HepG2 (cell line): Measurements from ENCODE around the gene DNAJA1. TPM values are rescaled to one million over a fixed set of nuclear protein-coding genes. Genes with fewer than 3 reads are reported as not detected.

Source experiments
- ATF7 ChIP-seq, 2 experiments: fragments of 450-650 bp in 1 of 2; sonication (generic) in 1 of 2; formaldehyde crosslinking in 1 of 2; IDR thresholded peaks; 2 replicates each; pipeline versions ENCODE4 v1.4.0 to v1.6.1; 2016 to 2020; ENCODE audit warnings: antibody characterized with exemption in 1 of 2, mild to moderate bottlenecking in 1 of 2, missing genetic modification reagents in 1 of 2
- CBX5 ChIP-seq: sonication (generic); formaldehyde crosslinking; IDR thresholded peaks from 2 replicates; pipeline ENCODE4 v1.4.0; 2020; ENCODE audit warnings: missing genetic modification reagents, borderline replicate concordance
- CENPT ChIP-seq: sonication (generic); formaldehyde crosslinking; IDR thresholded peaks from 2 replicates; pipeline ENCODE4 v1.8.0; 2022; ENCODE audit warnings: low read depth, mild to moderate bottlenecking, moderate library complexity, missing genetic modification reagents
- HNF1B ChIP-seq: sonication (generic); formaldehyde crosslinking; IDR thresholded peaks from 2 replicates; pipeline ENCODE4 v1.5.1; 2020; ENCODE audit warnings: mild to moderate bottlenecking, moderate library complexity, missing genetic modification reagents
- JUN ChIP-seq: sonication (generic); formaldehyde crosslinking; IDR thresholded peaks from 2 replicates; pipeline ENCODE4 v1.4.0; 2020; ENCODE audit warnings: mild to moderate bottlenecking, missing genetic modification reagents
- JUNB ChIP-seq: sonication (generic); formaldehyde crosslinking; IDR thresholded peaks from 2 replicates; pipeline ENCODE4 v1.8.0; 2022; ENCODE audit warnings: missing genetic modification reagents, mild to moderate bottlenecking, borderline replicate concordance
- MATR3 ChIP-seq: sonication (generic); formaldehyde crosslinking; IDR thresholded peaks from 2 replicates; pipeline ENCODE4 v1.4.0; 2020; ENCODE audit warnings: missing genetic modification reagents
- NFAT5 ChIP-seq: sonication (generic); formaldehyde crosslinking; IDR thresholded peaks from 2 replicates; pipeline ENCODE4 v1.4.0; 2020; ENCODE audit warnings: missing genetic modification reagents
- PITX1 ChIP-seq: sonication (generic); formaldehyde crosslinking; IDR thresholded peaks from 2 replicates; pipeline ENCODE4 v1.5.1; 2020; ENCODE audit warnings: mild to moderate bottlenecking, missing genetic modification reagents
- ZNF232 ChIP-seq: sonication (generic); formaldehyde crosslinking; IDR thresholded peaks from 2 replicates; pipeline ENCODE4 v1.4.0; 2020; ENCODE audit warnings: missing genetic modification reagents, borderline replicate concordance
- ZNF24 ChIP-seq: fragments of 450-650 bp; IDR thresholded peaks from 2 replicates; pipeline ENCODE4 v1.6.1; 2017; ENCODE audit warnings: antibody characterized with exemption, mild to moderate bottlenecking
- ZNF256 ChIP-seq: sonication (generic); formaldehyde crosslinking; conservative IDR thresholded peaks from 2 replicates; pipeline ENCODE4 v1.4.0; 2020; ENCODE audit warnings: missing genetic modification reagents
- polyA plus RNA-seq, 8 experiments: library from polyadenylated mRNA; depleted of rRNA in 3 of 8; stranded (reverse) in 7 of 8; unstranded in 1 of 8; fragments of >200 nt; fragmentation: Illumina TruSeq in 4 of 8; extraction: Trizol in 4 of 8; gene quantifications; 2 replicates each; pipeline versions ENCODE4 v1.2.1 to v1.2.3, GENCODE V29; 2011 to 2016; ENCODE audit warnings: low read depth in 4 of 8, missing spikeins in 1 of 8, mixed read lengths in 1 of 8; ENCODE audit not compliant: insufficient read depth in 1 of 8
- total RNA-seq, 5 experiments: library from RNA; depleted of rRNA; stranded (reverse); fragments of >200 nt; fragmentation: Illumina TruSeq; extraction: Trizol; gene quantifications; 2 replicates each; pipeline ENCODE4 v1.2.3, GENCODE V29; 2016; ENCODE audit warnings: low read depth in 1 of 5
- TF ChIP-seq, protein P1 (sequence below): sonication (generic); formaldehyde crosslinking; IDR thresholded peaks from 2 replicates; pipeline ENCODE4 v1.5.0; 2020; ENCODE audit warnings: mild to moderate bottlenecking, missing genetic modification reagents, borderline replicate concordance
- TF ChIP-seq, protein P2 (sequence below): sonication (generic); formaldehyde crosslinking; IDR thresholded peaks from 2 replicates; pipeline ENCODE4 v1.4.0; 2020; ENCODE audit warnings: missing genetic modification reagents, borderline replicate concordance

DNAJA1 gene
- total and polyA plus RNA-seq, 2 of the 13 experiments (the other 11 are each of a cell fraction or from before 2014, with no cell fraction given): 95.9 to 306 TPM

DNA sequence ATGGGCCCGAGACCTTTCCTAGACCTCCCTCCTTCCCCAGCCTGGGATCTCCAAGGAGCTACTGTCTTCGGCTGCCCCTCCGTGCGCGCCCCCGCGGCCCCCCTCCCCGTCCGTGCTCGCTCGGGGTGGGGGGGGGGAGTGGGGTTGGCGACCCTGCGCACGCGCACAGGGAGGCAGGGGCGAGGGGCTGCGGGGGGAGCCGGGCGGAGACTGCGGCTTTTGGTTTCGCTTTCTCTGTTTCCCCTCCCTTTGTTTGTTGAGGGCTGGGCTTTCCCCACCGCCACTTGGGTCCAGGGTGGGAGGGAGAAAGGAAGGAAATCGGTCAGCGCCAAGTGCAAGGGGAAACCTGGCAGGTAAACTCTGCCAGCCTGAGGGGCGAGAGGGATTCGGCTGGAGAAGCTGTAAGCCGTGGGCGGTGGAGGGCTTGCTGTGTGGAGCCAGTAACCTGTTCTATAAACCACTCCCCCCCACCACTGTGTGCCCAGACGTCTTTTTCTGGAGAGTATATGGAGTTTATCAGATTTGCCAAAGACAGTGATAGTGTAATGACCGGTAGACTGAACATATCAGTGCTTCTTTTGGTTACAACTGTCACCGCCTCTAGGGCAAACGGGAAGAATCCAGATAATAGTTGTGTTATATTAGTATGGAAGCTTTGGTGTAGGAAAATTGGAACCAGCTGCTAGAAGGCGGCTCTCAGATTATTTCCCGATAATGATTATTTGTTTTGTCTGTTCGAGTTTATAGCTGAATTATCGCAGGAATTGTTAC is 684 bp downstream of the DNAJA1 start (continued):
- TF ChIP-seq, protein P1, sequence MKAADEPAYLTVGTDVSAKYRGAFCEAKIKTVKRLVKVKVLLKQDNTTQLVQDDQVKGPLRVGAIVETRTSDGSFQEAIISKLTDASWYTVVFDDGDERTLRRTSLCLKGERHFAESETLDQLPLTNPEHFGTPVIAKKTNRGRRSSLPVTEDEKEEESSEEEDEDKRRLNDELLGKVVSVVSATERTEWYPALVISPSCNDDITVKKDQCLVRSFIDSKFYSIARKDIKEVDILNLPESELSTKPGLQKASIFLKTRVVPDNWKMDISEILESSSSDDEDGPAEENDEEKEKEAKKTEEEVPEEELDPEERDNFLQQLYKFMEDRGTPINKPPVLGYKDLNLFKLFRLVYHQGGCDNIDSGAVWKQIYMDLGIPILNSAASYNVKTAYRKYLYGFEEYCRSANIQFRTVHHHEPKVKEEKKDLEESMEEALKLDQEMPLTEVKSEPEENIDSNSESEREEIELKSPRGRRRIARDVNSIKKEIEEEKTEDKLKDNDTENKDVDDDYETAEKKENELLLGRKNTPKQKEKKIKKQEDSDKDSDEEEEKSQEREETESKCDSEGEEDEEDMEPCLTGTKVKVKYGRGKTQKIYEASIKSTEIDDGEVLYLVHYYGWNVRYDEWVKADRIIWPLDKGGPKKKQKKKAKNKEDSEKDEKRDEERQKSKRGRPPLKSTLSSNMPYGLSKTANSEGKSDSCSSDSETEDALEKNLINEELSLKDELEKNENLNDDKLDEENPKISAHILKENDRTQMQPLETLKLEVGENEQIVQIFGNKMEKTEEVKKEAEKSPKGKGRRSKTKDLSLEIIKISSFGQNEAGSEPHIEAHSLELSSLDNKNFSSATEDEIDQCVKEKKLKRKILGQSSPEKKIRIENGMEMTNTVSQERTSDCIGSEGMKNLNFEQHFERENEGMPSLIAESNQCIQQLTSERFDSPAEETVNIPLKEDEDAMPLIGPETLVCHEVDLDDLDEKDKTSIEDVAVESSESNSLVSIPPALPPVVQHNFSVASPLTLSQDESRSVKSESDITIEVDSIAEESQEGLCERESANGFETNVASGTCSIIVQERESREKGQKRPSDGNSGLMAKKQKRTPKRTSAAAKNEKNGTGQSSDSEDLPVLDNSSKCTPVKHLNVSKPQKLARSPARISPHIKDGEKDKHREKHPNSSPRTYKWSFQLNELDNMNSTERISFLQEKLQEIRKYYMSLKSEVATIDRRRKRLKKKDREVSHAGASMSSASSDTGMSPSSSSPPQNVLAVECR (CRISPR knock-in tag): peak; percentile 60; the same call in 1 of the 2 replicates
- no peak for TF ChIP-seq JUNB (CRISPR knock-in tag)
- TF ChIP-seq ZNF24: no peak
- TF ChIP-seq ATF7 (IDR thresholded peaks at IDR 0.05): no peak
- TF ChIP-seq ATF7 (CRISPR knock-in tag; IDR thresholded peaks at IDR 0.05): no peak
- no peak for TF ChIP-seq ZNF232 (CRISPR knock-in tag)
- TF ChIP-seq, protein P2, sequence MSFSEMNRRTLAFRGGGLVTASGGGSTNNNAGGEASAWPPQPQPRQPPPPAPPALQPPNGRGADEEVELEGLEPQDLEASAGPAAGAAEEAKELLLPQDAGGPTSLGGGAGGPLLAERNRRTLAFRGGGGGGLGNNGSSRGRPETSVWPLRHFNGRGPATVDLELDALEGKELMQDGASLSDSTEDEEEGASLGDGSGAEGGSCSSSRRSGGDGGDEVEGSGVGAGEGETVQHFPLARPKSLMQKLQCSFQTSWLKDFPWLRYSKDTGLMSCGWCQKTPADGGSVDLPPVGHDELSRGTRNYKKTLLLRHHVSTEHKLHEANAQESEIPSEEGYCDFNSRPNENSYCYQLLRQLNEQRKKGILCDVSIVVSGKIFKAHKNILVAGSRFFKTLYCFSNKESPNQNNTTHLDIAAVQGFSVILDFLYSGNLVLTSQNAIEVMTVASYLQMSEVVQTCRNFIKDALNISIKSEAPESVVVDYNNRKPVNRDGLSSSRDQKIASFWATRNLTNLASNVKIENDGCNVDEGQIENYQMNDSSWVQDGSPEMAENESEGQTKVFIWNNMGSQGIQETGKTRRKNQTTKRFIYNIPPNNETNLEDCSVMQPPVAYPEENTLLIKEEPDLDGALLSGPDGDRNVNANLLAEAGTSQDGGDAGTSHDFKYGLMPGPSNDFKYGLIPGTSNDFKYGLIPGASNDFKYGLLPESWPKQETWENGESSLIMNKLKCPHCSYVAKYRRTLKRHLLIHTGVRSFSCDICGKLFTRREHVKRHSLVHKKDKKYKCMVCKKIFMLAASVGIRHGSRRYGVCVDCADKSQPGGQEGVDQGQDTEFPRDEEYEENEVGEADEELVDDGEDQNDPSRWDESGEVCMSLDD (CRISPR knock-in tag): no peak
- no peak for TF ChIP-seq CENPT (CRISPR knock-in tag)
- 0 out of 2 replicates have a peak, but pooled peaks have one; percentile 27 for TF ChIP-seq HNF1B
- no peak for TF ChIP-seq PITX1 (CRISPR knock-in tag)
- TF ChIP-seq JUN (CRISPR knock-in tag): no peak
- TF ChIP-seq NFAT5 (CRISPR knock-in tag): no peak
- TF ChIP-seq MATR3: no peak
- no peak; the same call in 1 of the 2 replicates for TF ChIP-seq CBX5
- no peak for TF ChIP-seq ZNF256 (CRISPR knock-in tag)
